HepG2 (cell line): ENCODE data around the gene FBXL20. TPM values are rescaled to one million over a fixed set of nuclear protein-coding genes. Genes with fewer than 3 reads are reported as not detected.
A peak's percentile ranks its signal among the peaks of the same experiment; 100 is the strongest.

ENCODE experiments used
- CCAR2 ChIP-seq: fragments of 200-400 bp; formaldehyde crosslinking; optimal IDR thresholded peaks from 2 replicates; pipeline ENCODE3; 2018; ENCODE audit warnings: low read depth, mild to moderate bottlenecking, low read length, moderate library complexity
- ELF1 ChIP-seq: sonication (generic); formaldehyde crosslinking; IDR thresholded peaks from 2 replicates; pipeline ENCODE4 v1.4.0; 2020; ENCODE audit warnings: missing genetic modification reagents
- ELF3 ChIP-seq: IDR thresholded peaks from 2 replicates; pipeline ENCODE4 v1.6.1; 2016; ENCODE audit warnings: missing genetic modification reagents, missing compliant biosample characterization
- GATAD2A ChIP-seq: IDR thresholded peaks from 2 replicates; pipeline ENCODE4 v1.6.1; 2016
- HES4 ChIP-seq: sonication (generic); formaldehyde crosslinking; IDR thresholded peaks from 2 replicates; pipeline ENCODE4 v1.9.0; 2021; ENCODE audit warnings: mild to moderate bottlenecking, missing genetic modification reagents, borderline replicate concordance
- HHEX ChIP-seq: IDR thresholded peaks from 2 replicates; pipeline ENCODE4 v1.6.1; 2016; ENCODE audit warnings: control low read depth
- HIC2 ChIP-seq: sonication (generic); formaldehyde crosslinking; IDR thresholded peaks from 2 replicates; pipeline ENCODE4 v1.9.0; 2022; ENCODE audit warnings: low read depth, missing genetic modification reagents
- IRF9 ChIP-seq: sonication (generic); formaldehyde crosslinking; IDR thresholded peaks from 2 replicates; pipeline ENCODE4 v1.8.0; 2022; ENCODE audit warnings: missing genetic modification reagents, mild to moderate bottlenecking, borderline replicate concordance
- KDM2A ChIP-seq: sonication (generic); formaldehyde crosslinking; IDR thresholded peaks from 2 replicates; pipeline ENCODE4 v1.4.0; 2020; ENCODE audit warnings: low read depth, missing genetic modification reagents, borderline replicate concordance
- MIER2 ChIP-seq: IDR thresholded peaks from 2 replicates; pipeline ENCODE4 v1.6.1; 2016; ENCODE audit warnings: missing biosample characterization, missing genetic modification reagents
- PRPF4 ChIP-seq: fragments of 200-400 bp; formaldehyde crosslinking; IDR thresholded peaks from 2 replicates; pipeline ENCODE4 v1.6.1; 2016; ENCODE audit warnings: low read length, low read depth; ENCODE audit not compliant: poor library complexity, severe bottlenecking
- RCOR2 ChIP-seq: IDR thresholded peaks from 2 replicates; pipeline ENCODE4 v1.6.1; 2016; ENCODE audit warnings: missing biosample characterization, missing genetic modification reagents
- SRY ChIP-seq: sonication (generic); formaldehyde crosslinking; IDR thresholded peaks from 2 replicates; pipeline ENCODE4 v1.8.0; 2022; ENCODE audit warnings: mild to moderate bottlenecking, missing genetic modification reagents
- THAP9 ChIP-seq: sonication (generic); formaldehyde crosslinking; IDR thresholded peaks from 2 replicates; pipeline ENCODE4; 2020; ENCODE audit warnings: missing genetic modification reagents, mild to moderate bottlenecking, borderline replicate concordance
- TRIM22 ChIP-seq: fragments of 450-650 bp; IDR thresholded peaks from 2 replicates; pipeline ENCODE4 v1.6.1; 2017
- ZMYM3 ChIP-seq: sonication (generic); formaldehyde crosslinking; IDR thresholded peaks from 2 replicates; pipeline ENCODE4 v1.5.1; 2020; ENCODE audit warnings: mild to moderate bottlenecking, missing genetic modification reagents
- ZNF138 ChIP-seq: sonication (generic); formaldehyde crosslinking; IDR thresholded peaks from 2 replicates; pipeline ENCODE4 v1.5.0; 2020; ENCODE audit warnings: mild to moderate bottlenecking, low read depth, missing genetic modification reagents
- ZNF343 ChIP-seq: sonication (generic); formaldehyde crosslinking; IDR thresholded peaks from 2 replicates; pipeline ENCODE4 v1.4.0; 2020; ENCODE audit warnings: mild to moderate bottlenecking, missing genetic modification reagents
- ZNF598 ChIP-seq: sonication (generic); formaldehyde crosslinking; IDR thresholded peaks from 2 replicates; pipeline ENCODE4 v1.5.1; 2020; ENCODE audit warnings: mild to moderate bottlenecking, missing genetic modification reagents, borderline replicate concordance
- polyA plus RNA-seq, 8 experiments: library from polyadenylated mRNA; depleted of rRNA in 3 of 8; stranded (reverse) in 7 of 8; unstranded in 1 of 8; fragments of >200 nt; fragmentation: Illumina TruSeq in 4 of 8; extraction: Trizol in 4 of 8; gene quantifications; 2 replicates each; pipeline versions ENCODE4 v1.2.1 to v1.2.3, GENCODE V29; 2011 to 2016; ENCODE audit warnings: low read depth in 4 of 8, missing spikeins in 1 of 8, mixed read lengths in 1 of 8; ENCODE audit not compliant: insufficient read depth in 1 of 8
- total RNA-seq, 5 experiments: library from RNA; depleted of rRNA; stranded (reverse); fragments of >200 nt; fragmentation: Illumina TruSeq; extraction: Trizol; gene quantifications; 2 replicates each; pipeline ENCODE4 v1.2.3, GENCODE V29; 2016; ENCODE audit warnings: low read depth in 1 of 5

FBXL20 gene
- total and polyA plus RNA-seq, 2 of the 13 experiments (the other 11 are each of a cell fraction or from before 2014, with no cell fraction given) = 10.2 to 10.3 TPM

- TF ChIP-seq HHEX = no peak
- 0 out of 2 replicates have a peak, but pooled peaks have one; percentile 31 for TF ChIP-seq ELF1 (CRISPR knock-in tag)
- no peak for TF ChIP-seq RCOR2 (CRISPR knock-in tag)
- peak; percentile 59; the same call in 1 of the 2 replicates for TF ChIP-seq GATAD2A (CRISPR knock-in tag)
- TF ChIP-seq ELF3 (CRISPR knock-in tag) = peak; percentile 12; the same call in 1 of the 2 replicates
- TF ChIP-seq IRF9 (CRISPR knock-in tag) = peak; percentile 73; the same call in 1 of the 2 replicates
- no peak for TF ChIP-seq ZMYM3 (CRISPR knock-in tag)
- no peak for TF ChIP-seq TRIM22
- TF ChIP-seq PRPF4 = no peak
- TF ChIP-seq SRY (CRISPR knock-in tag) = no peak
- TF ChIP-seq HES4 (CRISPR knock-in tag) = no peak
- no peak for TF ChIP-seq CCAR2
- TF ChIP-seq KDM2A (CRISPR knock-in tag) = peak; percentile 63; the same call in 1 of the 2 replicates
- no peak for TF ChIP-seq ZNF138 (CRISPR knock-in tag)
- TF ChIP-seq ZNF598 (CRISPR knock-in tag) = 0 out of 2 replicates have a peak, but pooled peaks have one; percentile 69
- TF ChIP-seq THAP9 (CRISPR knock-in tag) = peak; percentile 54; the same call in 1 of the 2 replicates
- TF ChIP-seq HIC2 (CRISPR knock-in tag) = no peak
- 0 out of 2 replicates have a peak, but pooled peaks have one; percentile 18 for TF ChIP-seq MIER2 (CRISPR knock-in tag)
- no peak for TF ChIP-seq ZNF343 (CRISPR knock-in tag)
These were observed 156.5 kb downstream of the FBXL20 start (continued) for GRCh38 chr17:39244600-39245570.
